GM12872 (cell line): ENCODE measurements around the gene NAT8.

Experiments used
- TF ChIP-seq, protein P1 (sequence below): IDR thresholded peaks from 3 replicates; pipeline ENCODE4 v1.5.1; 2011; ENCODE audit warnings: low read depth, mild to moderate bottlenecking, low read length, moderate library complexity; ENCODE audit not compliant: insufficient read depth

The NAT8 gene, protein sequence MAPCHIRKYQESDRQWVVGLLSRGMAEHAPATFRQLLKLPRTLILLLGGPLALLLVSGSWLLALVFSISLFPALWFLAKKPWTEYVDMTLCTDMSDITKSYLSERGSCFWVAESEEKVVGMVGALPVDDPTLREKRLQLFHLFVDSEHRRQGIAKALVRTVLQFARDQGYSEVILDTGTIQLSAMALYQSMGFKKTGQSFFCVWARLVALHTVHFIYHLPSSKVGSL

DNA sequence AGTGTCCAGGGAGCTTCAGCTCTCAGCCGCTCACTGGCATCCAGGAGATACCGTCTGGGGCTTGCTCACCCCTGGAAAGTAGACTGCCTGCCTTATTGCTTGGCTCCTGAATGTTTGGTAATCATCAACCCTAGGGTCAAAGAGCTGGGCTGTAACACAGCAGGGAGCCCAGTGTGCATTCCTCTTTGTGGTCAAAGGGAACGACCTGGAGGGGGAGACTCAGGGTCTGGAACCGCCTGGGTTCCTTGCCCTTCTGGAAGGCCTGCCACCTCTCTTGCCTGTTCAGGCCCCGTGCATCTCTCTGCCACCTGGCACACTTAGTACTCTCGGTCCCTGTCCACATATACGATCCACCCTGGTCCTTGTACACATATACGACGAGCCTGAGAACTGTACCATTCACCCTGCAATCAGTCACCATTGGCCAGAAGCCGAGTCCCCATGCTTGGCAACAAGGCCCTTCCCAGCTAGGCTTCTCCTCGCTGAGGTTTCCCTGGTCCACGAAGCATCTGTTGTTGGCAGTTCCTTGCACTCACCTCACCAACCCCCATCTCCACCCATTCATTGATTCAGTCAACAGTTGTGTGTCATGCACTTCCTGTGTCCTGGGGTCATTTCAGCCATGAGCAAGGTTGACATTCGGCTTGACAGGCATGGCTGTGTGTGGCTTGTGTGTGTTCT is at the start of gene NAT8:
NAT8 (minus strand) TSS at position 85 of the 681 bp plus-strand sequence. CDS start 794 bp downstream, outside the sequence.
- TF ChIP-seq, protein P1, sequence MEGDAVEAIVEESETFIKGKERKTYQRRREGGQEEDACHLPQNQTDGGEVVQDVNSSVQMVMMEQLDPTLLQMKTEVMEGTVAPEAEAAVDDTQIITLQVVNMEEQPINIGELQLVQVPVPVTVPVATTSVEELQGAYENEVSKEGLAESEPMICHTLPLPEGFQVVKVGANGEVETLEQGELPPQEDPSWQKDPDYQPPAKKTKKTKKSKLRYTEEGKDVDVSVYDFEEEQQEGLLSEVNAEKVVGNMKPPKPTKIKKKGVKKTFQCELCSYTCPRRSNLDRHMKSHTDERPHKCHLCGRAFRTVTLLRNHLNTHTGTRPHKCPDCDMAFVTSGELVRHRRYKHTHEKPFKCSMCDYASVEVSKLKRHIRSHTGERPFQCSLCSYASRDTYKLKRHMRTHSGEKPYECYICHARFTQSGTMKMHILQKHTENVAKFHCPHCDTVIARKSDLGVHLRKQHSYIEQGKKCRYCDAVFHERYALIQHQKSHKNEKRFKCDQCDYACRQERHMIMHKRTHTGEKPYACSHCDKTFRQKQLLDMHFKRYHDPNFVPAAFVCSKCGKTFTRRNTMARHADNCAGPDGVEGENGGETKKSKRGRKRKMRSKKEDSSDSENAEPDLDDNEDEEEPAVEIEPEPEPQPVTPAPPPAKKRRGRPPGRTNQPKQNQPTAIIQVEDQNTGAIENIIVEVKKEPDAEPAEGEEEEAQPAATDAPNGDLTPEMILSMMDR = no peak

DNA sequence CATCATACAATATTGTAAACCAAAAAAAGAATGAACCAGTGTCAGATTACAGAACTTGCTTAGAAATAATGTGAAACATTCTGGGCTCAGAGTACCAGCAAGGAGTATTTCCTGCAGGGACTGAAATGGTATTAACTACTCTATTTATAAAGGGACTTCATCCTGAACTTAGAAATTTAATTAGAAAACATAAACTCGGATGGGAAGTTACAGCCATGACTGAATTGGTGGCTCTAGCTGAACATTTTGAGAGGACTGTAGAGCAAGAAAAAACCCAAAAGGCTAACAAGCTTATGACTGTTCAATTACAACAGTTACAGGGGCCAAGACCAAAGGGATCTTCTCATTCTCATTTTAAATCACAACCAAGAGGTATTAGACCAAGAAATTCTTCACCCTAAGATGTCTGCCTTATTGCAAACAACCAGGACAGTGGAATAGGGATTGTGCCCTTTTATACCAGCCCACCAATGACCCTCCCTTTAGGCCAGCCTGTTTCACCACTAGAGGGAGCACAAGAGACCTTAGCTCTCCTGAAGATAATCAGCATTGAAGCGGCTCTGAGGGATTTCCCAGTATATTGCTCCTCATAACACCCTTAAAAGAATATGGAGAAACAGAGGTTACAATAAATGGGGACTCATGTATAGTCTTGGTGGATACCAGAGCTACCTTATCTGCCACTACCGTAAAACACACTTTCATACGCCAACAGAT is 48.3 kb upstream of the NAT8 start:
- TF ChIP-seq, protein P1 = peak; percentile 60

DNA sequence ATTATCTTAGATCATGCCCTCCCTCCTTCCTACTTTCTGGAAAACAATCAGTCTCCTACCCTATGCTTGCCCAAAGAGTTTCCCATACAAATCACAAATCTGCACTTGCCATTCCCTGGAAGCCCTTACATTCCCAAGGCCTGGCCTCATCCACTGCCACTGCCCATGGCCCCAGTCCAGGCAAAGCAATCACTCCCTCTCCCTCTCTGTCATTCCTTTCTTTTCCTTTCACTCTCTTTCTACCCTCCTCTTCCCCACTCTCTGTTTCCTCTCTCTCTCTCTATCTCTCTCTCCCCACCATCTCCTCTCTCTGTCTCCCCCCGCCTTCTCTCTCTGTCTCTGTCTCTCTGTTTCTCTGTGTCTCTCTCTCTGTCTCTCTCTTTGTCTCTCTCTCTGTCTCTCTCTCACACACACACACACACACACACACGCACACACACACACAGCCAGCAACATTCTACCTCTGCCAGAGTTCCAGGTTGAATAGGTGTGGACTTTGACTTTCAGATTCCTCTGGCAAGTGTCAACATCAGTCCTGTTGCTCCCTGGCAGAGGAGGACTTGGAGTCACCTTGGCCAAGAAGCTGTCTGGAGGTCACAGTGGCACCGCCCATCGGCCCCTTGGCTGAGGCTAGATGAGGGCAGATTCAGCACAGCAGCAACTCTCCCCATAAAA is 43.7 kb upstream of the NAT8 start:
- TF ChIP-seq, protein P1 = no peak

DNA sequence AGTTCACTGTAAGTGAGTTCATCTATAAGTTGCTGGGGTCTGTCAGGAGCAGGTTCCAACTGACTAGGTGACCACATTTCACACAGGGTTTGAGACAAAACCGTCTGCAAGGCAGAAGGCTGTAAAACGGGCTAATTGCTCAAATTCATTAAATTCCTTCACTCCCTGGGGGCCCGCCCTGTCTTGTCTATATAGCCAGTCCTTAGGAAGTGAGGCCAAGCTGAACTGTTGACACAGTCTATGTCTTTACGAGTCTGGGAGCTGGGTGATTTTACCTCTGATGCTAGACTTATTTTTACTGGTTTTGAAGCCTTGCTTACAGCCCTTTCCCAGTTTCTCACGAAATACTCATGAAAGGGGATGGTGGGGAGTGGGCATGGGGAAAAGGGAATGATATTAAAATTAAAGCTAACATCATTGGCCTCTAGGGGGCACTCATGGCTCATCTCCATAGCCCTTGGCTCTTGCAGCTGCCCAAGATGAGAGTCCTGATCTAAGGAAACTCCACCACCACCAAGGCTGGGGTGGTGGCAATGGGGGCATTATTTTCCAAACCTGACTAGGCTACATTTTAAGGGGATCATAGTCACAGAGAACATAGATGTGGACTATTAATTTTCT is 37.8 kb upstream of the NAT8 start:
- TF ChIP-seq, protein P1 = peak; percentile 63

DNA sequence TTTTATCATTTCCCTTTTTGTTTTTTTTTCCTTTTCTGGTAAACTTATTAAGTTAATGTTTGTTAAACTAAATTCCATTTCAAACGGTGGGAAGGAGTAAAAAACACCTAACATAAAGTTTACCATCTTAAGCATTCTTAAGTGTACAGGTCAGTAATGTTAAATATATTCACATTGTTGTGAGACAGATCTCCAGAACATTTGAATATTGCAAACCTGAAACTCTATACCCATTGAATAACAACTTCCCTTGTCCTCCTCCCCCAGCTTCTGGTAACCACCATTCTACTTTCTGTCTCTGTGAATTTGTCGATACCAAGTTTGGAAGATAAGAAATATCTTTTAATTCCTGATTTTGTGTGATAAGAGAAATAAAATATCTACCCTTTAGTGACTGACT is 12.0 kb upstream of the NAT8 start:
- TF ChIP-seq, protein P1 = no peak

DNA sequence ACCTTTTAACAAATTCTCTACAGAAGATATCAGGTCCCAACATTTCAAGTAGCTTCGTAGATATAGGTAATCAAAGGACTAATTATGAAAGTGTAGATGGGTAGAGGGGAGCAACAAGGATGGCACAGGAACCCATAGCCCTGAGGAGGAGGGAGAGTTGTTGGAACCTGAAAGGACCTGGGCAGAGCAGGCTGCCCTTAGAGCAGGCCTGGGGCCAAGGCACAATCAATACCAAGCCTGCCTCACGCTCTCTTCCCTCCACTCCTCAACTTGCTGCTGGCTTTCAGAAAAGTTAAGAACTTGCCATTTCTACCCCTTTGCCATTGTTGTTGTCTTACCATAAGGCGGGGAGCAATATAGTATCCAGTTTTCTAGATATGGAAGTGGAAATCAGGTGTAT is 10.1 kb upstream of the NAT8 start:
- TF ChIP-seq, protein P1 = no peak
